GM12892 (cell line): Measurements from ENCODE around the gene NRAS.

Source experiments
- DNase-seq: peaks from one replicate; pipeline ENCODE4 v3.0.0; 2011; ENCODE audit not compliant: insufficient read length
- FAIRE-seq: peaks from 2 replicates; lab custom pipeline; 2011; peaks lifted over from hg19 to GRCh38; lab: Jason Lieb, UNC
- POLR2A ChIP-seq: IDR thresholded peaks from 2 replicates; pipeline ENCODE4 v1.6.1; 2011; ENCODE audit warnings: low read depth, low read length, control low read depth
- POLR2AphosphoS5 ChIP-seq: IDR thresholded peaks from 2 replicates; pipeline ENCODE4 v1.6.1; 2011; ENCODE audit warnings: low read depth, low read length, control low read depth
- TAF1 ChIP-seq: IDR thresholded peaks from 2 replicates; pipeline ENCODE4 v1.6.1; 2011; ENCODE audit warnings: low read depth, mild to moderate bottlenecking, control low read depth, low read length, borderline replicate concordance

Gene NRAS

GRCh38 chr1:114719424-114719787, 2.8 kb upstream of the NRAS start:
- FAIRE-seq (no peak), DNase-seq (no peak)
- TF ChIP-seq TAF1 = no peak
- no peak for TF ChIP-seq POLR2AphosphoS5
- no peak for TF ChIP-seq POLR2A

GRCh38 chr1:114718661-114719423, 2.3 kb upstream of the NRAS start:
- DNase-seq = no peak
- no peak for FAIRE-seq
- no peak for TF ChIP-seq TAF1
- no peak for TF ChIP-seq POLR2AphosphoS5
- no peak for TF ChIP-seq POLR2A

DNA sequence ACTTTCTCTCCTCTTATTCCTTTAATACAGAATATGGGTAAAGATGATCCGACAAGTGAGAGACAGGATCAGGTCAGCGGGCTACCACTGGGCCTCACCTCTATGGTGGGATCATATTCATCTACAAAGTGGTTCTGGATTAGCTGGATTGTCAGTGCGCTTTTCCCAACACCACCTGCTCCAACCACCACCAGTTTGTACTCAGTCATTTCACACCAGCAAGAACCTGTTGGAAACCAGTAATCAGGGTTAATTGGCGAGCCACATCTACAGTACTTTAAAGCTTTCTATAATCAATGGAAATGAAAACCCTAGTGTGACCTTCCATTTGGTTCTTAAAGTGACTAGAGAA, 643 bp downstream of the NRAS start:
- FAIRE-seq (no peak), DNase-seq (no peak)
- TF ChIP-seq TAF1 (no peak), POLR2A (no peak), POLR2AphosphoS5 (no peak)

DNA sequence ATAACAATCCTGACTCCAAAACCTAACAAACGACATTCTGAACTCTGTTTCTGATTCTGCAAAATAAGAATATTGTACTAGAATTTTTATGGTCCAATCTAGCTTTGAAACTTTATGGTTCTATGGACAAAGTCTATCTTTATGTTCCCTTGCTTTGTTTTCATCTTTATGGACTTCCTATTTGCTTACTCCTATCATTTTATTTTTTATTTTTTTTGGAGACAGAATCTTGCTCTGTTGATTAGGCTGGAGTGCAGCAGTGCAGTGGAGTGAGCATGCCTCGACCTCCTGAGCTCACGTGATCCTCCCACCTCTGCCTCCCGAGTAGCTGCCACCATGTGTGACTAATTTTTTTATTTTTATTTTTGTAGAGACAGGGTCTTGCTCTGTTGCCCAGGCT, 3.6 kb downstream of the NRAS start:
- no peak for FAIRE-seq
- no peak for DNase-seq
- TF ChIP-seq POLR2A = no peak
- no peak for TF ChIP-seq TAF1
- TF ChIP-seq POLR2AphosphoS5 = no peak

- no peak for TF ChIP-seq POLR2A
- TF ChIP-seq TAF1 = no peak
- FAIRE-seq = no peak
- DNase-seq = no peak
Measured at GRCh38 chr1:114710360-114710759, 6.2 kb downstream of the NRAS start.

DNA sequence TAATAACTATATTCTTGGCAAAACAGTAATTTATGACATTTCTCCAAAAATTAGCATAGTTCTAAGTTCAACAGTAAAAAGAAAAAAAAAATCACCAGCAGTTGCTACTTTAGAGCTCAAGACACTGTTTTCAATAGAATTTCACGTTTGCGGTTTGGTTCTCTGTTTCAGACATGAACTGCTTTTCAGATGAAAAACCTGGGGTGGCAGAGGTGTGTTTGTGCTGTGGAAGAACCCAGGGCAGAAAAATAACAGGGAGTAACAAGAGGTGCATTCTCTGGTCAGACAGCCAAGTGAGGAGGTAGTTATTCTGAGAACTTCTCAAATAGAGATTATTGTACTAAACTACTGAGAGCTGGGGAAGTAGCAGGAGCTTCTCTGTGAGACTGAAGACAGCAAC, 9.0 kb downstream of the NRAS start:
- FAIRE-seq (no peak), DNase-seq (no peak)
- no peak for TF ChIP-seq POLR2AphosphoS5
- TF ChIP-seq TAF1 = no peak

- no peak for FAIRE-seq
- no peak for DNase-seq
- TF ChIP-seq TAF1 = no peak
- TF ChIP-seq POLR2AphosphoS5 = no peak; the same call in 1 of the 2 replicates
- peak; percentile 46; the same call in 1 of the 2 replicates for TF ChIP-seq POLR2A
Measured at GRCh38 chr1:114703242-114703641, 13.3 kb downstream of the NRAS start.

GRCh38 chr1:114702737-114703136, 13.8 kb downstream of the NRAS start:
- FAIRE-seq (no peak), DNase-seq (no peak)
- TF ChIP-seq POLR2AphosphoS5 (0 out of 2 replicates have a peak, but pooled peaks have one; percentile 11), POLR2A (no peak), TAF1 (no peak)

- no peak for DNase-seq
- FAIRE-seq = no peak
- TF ChIP-seq POLR2A (no peak), TAF1 (no peak), POLR2AphosphoS5 (no peak)
Measured at GRCh38 chr1:114701931-114702330, 14.6 kb downstream of the NRAS start.

DNA sequence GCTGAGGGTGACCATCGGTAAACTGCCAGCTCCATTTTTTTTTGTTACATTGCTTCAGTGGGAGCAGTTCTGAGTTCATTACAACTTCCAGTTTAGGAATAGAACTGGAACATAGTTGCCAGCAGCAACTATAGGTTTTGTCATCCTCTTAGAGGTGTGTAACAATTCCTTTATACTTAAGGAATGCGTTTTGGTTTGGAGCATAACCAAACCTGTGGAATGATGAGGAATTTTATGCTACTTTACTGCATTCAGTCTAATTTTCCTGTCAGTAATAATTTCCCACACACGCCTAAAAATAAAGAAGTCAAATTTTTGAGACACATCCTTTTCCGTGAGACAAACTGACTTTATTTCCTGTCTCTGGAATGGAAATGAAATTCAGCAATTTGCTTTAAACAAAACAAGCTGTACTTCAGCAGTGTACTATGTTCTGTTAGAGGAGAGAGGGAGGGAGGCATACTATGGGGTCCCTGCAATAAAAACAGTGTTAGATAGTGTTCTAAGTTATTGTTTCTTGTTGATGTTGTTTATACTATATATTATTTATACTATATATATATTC, 16.5 kb downstream of the NRAS start:
- TF ChIP-seq POLR2A (no peak), TAF1 (no peak), POLR2AphosphoS5 (no peak)
- FAIRE-seq (no peak), DNase-seq (no peak)

DNA sequence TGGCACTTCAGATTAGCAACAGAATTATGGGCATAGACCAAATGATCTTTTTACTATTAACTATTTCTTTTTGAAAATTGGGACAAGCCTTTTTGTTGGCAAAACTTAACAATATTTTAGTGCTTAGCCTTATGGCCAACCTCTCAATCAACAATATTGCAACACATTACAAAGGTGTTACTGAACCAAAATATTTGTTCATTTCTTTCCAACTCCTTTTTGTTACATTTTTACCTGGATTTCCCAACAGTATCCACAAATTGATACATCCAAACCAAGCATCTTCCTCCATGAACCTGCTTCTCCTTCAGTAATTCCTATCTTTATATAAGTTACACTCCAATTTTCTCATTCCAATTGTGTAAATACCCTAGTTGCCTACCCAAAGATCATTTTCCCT, 19.8 kb downstream of the NRAS start:
- TF ChIP-seq TAF1 (no peak), POLR2AphosphoS5 (no peak), POLR2A (no peak)
- FAIRE-seq (no peak), DNase-seq (no peak)

GRCh38 chr1:114695430-114696058, 21.0 kb downstream of the NRAS start, which contains the start of gene AMPD1:
TSS of gene AMPD1 (minus strand) at chr1:114695546. CDS start at chr1:114695471, 75 bp downstream.
- TF ChIP-seq POLR2A (no peak), POLR2AphosphoS5 (no peak), TAF1 (no peak)
- FAIRE-seq = no peak

More at GRCh38 chr1:114695430-114696058, 21.0 kb downstream of the NRAS start, which contains the start of gene AMPD1:
- no peak for DNase-seq
